Kidney (tissue), 14 donors: ENCODE measurements around the gene C11orf42. TPM values are rescaled to one million over a fixed set of nuclear protein-coding genes. Genes with fewer than 3 reads are reported as not detected.

Experiments used
- DNase-seq, 5 donors: peaks; one replicate each; pipeline ENCODE4 v3.0.0-alpha.2; 2013 to 2020
- FAIRE-seq: peaks from 2 replicates; lab custom pipeline; 2012; peaks lifted over from hg19 to GRCh38; lab: Jason Lieb, UNC
- H3K27ac ChIP-seq, 2 donors: one replicate each; pipeline ENCODE4 v1.7.0; 2013; ENCODE audit warnings: low read depth in 2 of 2, low read length in 2 of 2, inconsistent platforms in 1 of 2
- H3K27me3 ChIP-seq: one replicate; pipeline ENCODE4 v1.7.1; 2013; ENCODE audit warnings: low read length, inconsistent platforms; ENCODE audit not compliant: control insufficient read depth, insufficient read depth
- H3K36me3 ChIP-seq, 3 donors: one replicate each; pipeline versions ENCODE4 v1.7.0 to v1.7.1; 2013; ENCODE audit warnings: low read length in 3 of 3, control low read depth in 1 of 3, inconsistent platforms in 1 of 3; ENCODE audit not compliant: insufficient read depth in 3 of 3, control insufficient read depth in 2 of 3
- H3K4me1 ChIP-seq, 3 donors: one replicate each; pipeline versions ENCODE4 v1.7.0 to v1.7.1; 2013; ENCODE audit warnings: low read length in 3 of 3, inconsistent platforms in 1 of 3, low read depth in 1 of 3; ENCODE audit not compliant: control insufficient read depth in 2 of 3, insufficient read depth in 2 of 3
- H3K4me3 ChIP-seq, 3 donors: one replicate each; pipeline versions ENCODE4 v1.7.0 to v1.8.1; 2013; ENCODE audit warnings: low read length in 3 of 3, control low read depth in 1 of 3, inconsistent platforms in 1 of 3
- H3K9ac ChIP-seq, 3 donors: one replicate each; pipeline versions ENCODE4 v1.7.0 to v1.7.1; 2013; ENCODE audit warnings: low read length in 3 of 3, control low read depth in 1 of 3, inconsistent platforms in 1 of 3
- H3K9me3 ChIP-seq, 3 donors: one replicate each; pipeline versions ENCODE4 v1.7.0 to v1.7.1; 2013; ENCODE audit warnings: low read length in 3 of 3, control low read depth in 1 of 3, inconsistent platforms in 1 of 3; ENCODE audit not compliant: control insufficient read depth in 2 of 3, insufficient read depth in 1 of 3
- CTCF ChIP-seq: IDR thresholded peaks from 3 replicates; pipeline ENCODE4 v1.5.1; 2012; ENCODE audit warnings: mild to moderate bottlenecking, moderate library complexity, borderline replicate concordance; ENCODE audit not compliant: insufficient read depth; ENCODE audit errors: extremely low read depth
- intact Hi-C: fragments of 100-400 bp; cut with DNase I; formaldehyde crosslinking; loops from one replicate; pipeline ENCODE4 v1.11.1; 2022
- polyA plus RNA-seq: library from polyadenylated mRNA; stranded (reverse); fragments of 350-450 nt; fragmentation: Illumina TruSeq; extraction: RNeasy Lipid Tissue Mini Kit (QIAGEN cat#74804); gene quantifications from one replicate; pipeline ENCODE4 v1.2.3, GENCODE V29; 2014; ENCODE audit warnings: low read depth, low replicate concordance; ENCODE audit not compliant: insufficient read depth
- total RNA-seq: library from RNA; stranded (reverse); fragmentation: NEBNext Ultra II Directional; extraction: Animal tissue kit (Norgen Biotek cat#: 25700); gene quantifications from one replicate; pipeline ENCODE4 v1.2.1, GENCODE V29; 2021
- donor health status: control.
- donor health status: control.
- donor health status: control.
- donor health status: control.
- donor health status: control.
- donor health status: DM: yes; HTN: yes; CAD: no.
- donor health status: Normal renal cell carcinoma (clear cell type).

Gene C11orf42
- total and polyA plus RNA-seq, 2 donors from 2014 or later = not detected

GRCh38 chr11:6249770-6250555 lies 44.6 kb downstream of the C11orf42 start:
- no peak for TF ChIP-seq CTCF
- intact Hi-C loops = loop anchor here (10.0 kb wide), 1 partner anchor 105 kb away; no protein-coding TSS in a partner anchor
- DNase-seq (no peak), FAIRE-seq (no peak)
- Histone ChIP-seq H3K9ac (no peak overlapping the region), H3K27ac (no peak overlapping the region), H3K27me3 (no peaks in the 10 kb centered on the region), H3K4me3 (no peak overlapping the region), H3K4me1 (no peaks in the 10 kb centered on the region), H3K36me3 (no peaks in the 10 kb centered on the region), H3K9me3 (no peaks in the 10 kb centered on the region)

GRCh38 chr11:6251120-6251733 lies 45.9 kb downstream of the C11orf42 start:
- no peak overlapping the region for H3K27ac ChIP-seq
- no peaks in the 10 kb centered on the region for H3K27me3 ChIP-seq
- H3K9ac ChIP-seq = no peak overlapping the region
- H3K9me3 ChIP-seq = no peaks in the 10 kb centered on the region
- FAIRE-seq (no peak), DNase-seq (peak; percentile 80 to 87 (median 83))
- no peak overlapping the region for H3K4me3 ChIP-seq
- H3K36me3 ChIP-seq = no peaks in the 10 kb centered on the region
- no peaks in the 10 kb centered on the region for H3K4me1 ChIP-seq
- intact Hi-C loops = loop anchor here (10.0 kb wide), 1 partner anchor 104 kb away; no protein-coding TSS in a partner anchor
- TF ChIP-seq CTCF = peak; percentile 90

- FAIRE-seq (no peak), DNase-seq (no peak)
- Histone ChIP-seq H3K27me3 (no peaks in the 10 kb centered on the region), H3K9me3 (no peaks in the 10 kb centered on the region), H3K4me1 (no peaks in the 10 kb centered on the region), H3K9ac (no peak overlapping the region), H3K4me3 (no peak overlapping the region), H3K27ac (no peak overlapping the region), H3K36me3 (no peaks in the 10 kb centered on the region)
- no peak for TF ChIP-seq CTCF
- intact Hi-C loops = loop anchor here (10.0 kb wide), 1 partner anchor 103 kb away; no protein-coding TSS in a partner anchor
These were observed 46.7 kb downstream of the C11orf42 start for GRCh38 chr11:6251990-6252473.
